Measurements from ENCODE around the gene CCL28.

DNA sequence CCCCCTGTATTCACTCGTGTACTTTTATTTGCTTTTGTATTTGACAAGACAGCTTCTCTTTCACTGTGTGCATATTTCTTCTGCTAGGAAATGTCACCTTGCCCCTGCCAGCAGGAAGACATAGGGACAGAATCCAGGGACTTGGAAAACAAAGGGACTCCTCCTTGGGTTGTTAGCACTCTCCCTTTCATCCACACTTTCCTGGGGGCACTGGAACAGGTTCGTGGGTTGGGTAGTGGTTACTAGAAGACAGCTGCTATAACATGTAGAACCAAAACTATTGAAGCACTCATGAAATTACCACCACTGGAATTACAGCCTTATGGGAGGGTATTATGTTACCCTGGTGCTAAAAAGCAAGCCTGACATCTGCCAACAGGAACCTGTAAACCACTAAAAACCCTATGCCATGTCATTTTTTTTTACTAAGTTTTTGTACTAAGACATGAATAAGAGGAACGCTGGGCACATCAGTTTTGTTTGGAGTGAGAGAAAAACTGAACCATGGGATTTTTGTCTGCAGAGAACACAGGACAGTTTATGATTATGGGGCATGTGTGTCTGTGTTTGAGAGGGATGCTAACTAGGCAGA, 4.7 kb upstream of the CCL28 start:
- TF ChIP-seq, protein P1, sequence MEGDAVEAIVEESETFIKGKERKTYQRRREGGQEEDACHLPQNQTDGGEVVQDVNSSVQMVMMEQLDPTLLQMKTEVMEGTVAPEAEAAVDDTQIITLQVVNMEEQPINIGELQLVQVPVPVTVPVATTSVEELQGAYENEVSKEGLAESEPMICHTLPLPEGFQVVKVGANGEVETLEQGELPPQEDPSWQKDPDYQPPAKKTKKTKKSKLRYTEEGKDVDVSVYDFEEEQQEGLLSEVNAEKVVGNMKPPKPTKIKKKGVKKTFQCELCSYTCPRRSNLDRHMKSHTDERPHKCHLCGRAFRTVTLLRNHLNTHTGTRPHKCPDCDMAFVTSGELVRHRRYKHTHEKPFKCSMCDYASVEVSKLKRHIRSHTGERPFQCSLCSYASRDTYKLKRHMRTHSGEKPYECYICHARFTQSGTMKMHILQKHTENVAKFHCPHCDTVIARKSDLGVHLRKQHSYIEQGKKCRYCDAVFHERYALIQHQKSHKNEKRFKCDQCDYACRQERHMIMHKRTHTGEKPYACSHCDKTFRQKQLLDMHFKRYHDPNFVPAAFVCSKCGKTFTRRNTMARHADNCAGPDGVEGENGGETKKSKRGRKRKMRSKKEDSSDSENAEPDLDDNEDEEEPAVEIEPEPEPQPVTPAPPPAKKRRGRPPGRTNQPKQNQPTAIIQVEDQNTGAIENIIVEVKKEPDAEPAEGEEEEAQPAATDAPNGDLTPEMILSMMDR (IDR thresholded peaks at IDR 0.05) = no peak
- TF ChIP-seq POLR2A (IDR thresholded peaks at IDR 0.05) = no peak

Data from lower leg skin (tissue), 3 donors.